Upper lobe of right lung (tissue), 1 donor: ENCODE measurements around the gene COL11A1. TPM values are rescaled to one million over a fixed set of nuclear protein-coding genes. Genes with fewer than 3 reads are reported as not detected.

Source experiments
- ATAC-seq: fragments of 200-7000 bp; cut with Tn5 transposase; one replicate; pipeline ENCODE4 v1.9.1; 2020; ENCODE audit warnings: mild to moderate bottlenecking, moderate library complexity
- DNase-seq: peaks from one replicate; pipeline ENCODE4 v3.0.0-alpha.2; 2020
- H3K27ac ChIP-seq: fragments of 200-600 bp; one replicate; pipeline ENCODE4 v1.8.0; 2022
- H3K27me3 ChIP-seq: fragments of 200-600 bp; one replicate; pipeline ENCODE4 v1.8.0; 2022; ENCODE audit warnings: mild to moderate bottlenecking
- H3K36me3 ChIP-seq: fragments of 200-600 bp; one replicate; pipeline ENCODE4 v1.8.0; 2022
- H3K4me1 ChIP-seq: fragments of 200-600 bp; one replicate; pipeline ENCODE4 v1.8.0; 2022
- H3K4me3 ChIP-seq: fragments of 200-600 bp; one replicate; pipeline ENCODE4 v1.8.0; 2022; ENCODE audit warnings: mild to moderate bottlenecking
- H3K9me3 ChIP-seq: fragments of 200-600 bp; one replicate; pipeline ENCODE4 v1.8.0; 2022
- intact Hi-C: fragments of 100-400 bp; cut with DNase I; formaldehyde crosslinking; loops from one replicate; pipeline ENCODE4 v1.11.0; 2022
- total RNA-seq: library from RNA; stranded (reverse); fragmentation: NEBNext Ultra II Directional; extraction: Animal tissue kit (Norgen Biotek cat#: 25700); gene quantifications from one replicate; pipeline ENCODE4 v1.2.1, GENCODE V29; 2021
- TF ChIP-seq, protein P1 (sequence below): fragments of 200-600 bp; IDR thresholded peaks from one replicate; pipeline ENCODE4 v1.8.0; 2022; ENCODE audit warnings: antibody characterized with exemption
- donor health status: DM: no; HTN: yes; CAD: no; lungs with severe emphysema.

The COL11A1 gene
- total RNA-seq, 1 donor from 2014 or later, result 1.7 TPM

DNA sequence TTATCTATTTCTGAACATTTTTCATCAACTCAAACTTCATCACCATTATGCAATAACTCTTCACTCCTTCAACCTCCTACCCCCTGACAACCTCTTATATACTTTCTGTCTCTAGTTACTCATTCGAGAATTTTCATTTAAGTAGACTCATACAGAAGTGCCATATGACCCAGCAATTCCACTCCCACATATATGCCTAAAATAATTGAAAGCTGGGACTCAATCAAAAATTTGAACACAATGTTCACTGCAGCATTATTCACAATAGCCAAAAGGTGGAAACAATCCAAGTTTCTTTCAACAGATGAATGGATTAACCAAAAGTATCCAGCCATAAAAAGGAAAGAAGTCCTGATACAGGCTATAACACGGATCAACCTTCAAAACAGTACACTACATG lies 24.1 kb downstream of the COL11A1 start:
- H3K4me1 ChIP-seq, result no peaks in the 10 kb centered on the region
- no peaks in the 10 kb centered on the region for H3K9me3 ChIP-seq
- ATAC-seq (no peak), DNase-seq (no peak)
- no peaks in the 10 kb centered on the region for H3K27me3 ChIP-seq
- TF ChIP-seq, protein P1, sequence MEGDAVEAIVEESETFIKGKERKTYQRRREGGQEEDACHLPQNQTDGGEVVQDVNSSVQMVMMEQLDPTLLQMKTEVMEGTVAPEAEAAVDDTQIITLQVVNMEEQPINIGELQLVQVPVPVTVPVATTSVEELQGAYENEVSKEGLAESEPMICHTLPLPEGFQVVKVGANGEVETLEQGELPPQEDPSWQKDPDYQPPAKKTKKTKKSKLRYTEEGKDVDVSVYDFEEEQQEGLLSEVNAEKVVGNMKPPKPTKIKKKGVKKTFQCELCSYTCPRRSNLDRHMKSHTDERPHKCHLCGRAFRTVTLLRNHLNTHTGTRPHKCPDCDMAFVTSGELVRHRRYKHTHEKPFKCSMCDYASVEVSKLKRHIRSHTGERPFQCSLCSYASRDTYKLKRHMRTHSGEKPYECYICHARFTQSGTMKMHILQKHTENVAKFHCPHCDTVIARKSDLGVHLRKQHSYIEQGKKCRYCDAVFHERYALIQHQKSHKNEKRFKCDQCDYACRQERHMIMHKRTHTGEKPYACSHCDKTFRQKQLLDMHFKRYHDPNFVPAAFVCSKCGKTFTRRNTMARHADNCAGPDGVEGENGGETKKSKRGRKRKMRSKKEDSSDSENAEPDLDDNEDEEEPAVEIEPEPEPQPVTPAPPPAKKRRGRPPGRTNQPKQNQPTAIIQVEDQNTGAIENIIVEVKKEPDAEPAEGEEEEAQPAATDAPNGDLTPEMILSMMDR, result no peak
- H3K36me3 ChIP-seq, result no peaks in the 10 kb centered on the region
- H3K27ac ChIP-seq, result no peak overlapping the region
- H3K4me3 ChIP-seq, result no peak overlapping the region
- intact Hi-C loops, result no loop called here

DNA sequence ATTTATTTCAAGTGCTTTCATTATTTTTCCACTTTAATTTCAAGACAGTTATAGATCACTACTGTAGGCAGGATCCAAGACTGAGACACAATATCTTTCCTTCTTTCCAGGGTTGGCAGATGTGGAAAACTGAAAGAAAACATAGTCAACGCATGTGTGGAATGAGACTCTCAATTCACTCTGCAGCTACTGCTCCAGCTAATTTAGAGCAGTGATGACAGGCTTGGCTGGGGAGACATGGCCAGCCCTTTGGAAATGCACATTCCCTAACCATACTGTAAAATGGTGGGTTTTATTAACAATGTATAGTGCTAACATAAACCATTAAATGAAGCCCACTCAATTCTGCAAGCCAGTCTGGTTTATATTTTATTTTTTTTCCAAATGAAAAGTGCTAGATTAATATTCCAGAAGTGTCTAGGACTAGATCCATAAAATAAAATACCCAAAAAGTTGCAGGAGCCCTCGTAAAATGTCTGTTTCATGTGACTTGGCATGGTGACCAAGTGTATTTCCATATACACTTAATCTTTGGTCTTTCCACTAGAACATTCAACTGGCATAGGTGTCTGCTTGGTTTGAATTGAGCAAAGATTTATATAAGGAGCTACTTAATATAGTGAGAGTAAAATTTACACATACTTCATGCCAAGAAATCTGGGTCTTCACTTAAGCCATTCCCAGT lies 32.9 kb downstream of the COL11A1 start:
- no peaks in the 10 kb centered on the region for H3K36me3 ChIP-seq
- H3K4me3 ChIP-seq, result no peak overlapping the region
- intact Hi-C loops, result no loop called here
- DNase-seq (no peak), ATAC-seq (no peak)
- H3K27ac ChIP-seq, result no peak overlapping the region
- TF ChIP-seq, protein P1, result no peak
- no peaks in the 10 kb centered on the region for H3K9me3 ChIP-seq
- no peaks in the 10 kb centered on the region for H3K27me3 ChIP-seq
- no peaks in the 10 kb centered on the region for H3K4me1 ChIP-seq

DNA sequence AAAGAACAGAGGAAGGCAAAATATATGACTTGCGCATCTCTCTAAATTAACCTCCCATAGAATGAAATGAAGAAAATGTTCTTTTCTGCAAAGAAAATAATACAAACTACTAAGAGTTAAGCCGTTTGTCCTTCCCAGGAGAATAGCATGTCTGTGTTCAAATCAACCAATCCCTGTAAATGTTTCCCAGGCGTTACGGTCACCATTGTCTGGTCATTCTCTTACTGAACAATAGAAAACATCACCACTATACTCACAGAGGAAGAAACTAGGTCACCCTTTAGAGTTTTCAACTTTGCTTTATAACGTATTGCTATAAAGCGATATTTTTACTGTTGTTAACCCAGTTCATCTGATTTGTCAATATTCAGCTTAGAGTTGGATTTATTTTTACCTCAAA lies 34.1 kb downstream of the COL11A1 start:
- TF ChIP-seq, protein P1, result no peak
- Histone ChIP-seq H3K27me3 (no peaks in the 10 kb centered on the region), H3K27ac (no peak overlapping the region), H3K36me3 (no peaks in the 10 kb centered on the region), H3K4me3 (no peak overlapping the region), H3K9me3 (no peaks in the 10 kb centered on the region), H3K4me1 (no peaks in the 10 kb centered on the region)
- no peak for ATAC-seq
- intact Hi-C loops, result no loop called here
- DNase-seq, result no peak

DNA sequence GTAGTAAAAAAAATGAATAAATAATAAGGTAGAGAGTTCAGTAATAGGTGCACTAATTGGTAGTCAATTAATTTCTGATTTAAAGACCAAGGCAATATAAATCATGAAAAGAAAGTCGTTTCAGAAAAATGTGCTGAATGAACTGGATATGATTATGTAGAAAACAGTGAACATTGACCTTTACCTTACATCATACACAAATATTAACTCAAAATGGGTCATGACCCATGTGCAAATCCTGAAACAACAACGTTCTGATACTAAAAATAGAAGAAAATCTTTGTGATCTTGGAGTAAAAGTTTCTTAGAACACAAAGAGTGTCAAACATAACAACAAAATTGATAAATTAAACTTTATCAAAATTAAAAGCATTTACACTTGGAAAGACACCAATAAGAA lies 39.1 kb downstream of the COL11A1 start:
- no peak for ATAC-seq
- no peaks in the 10 kb centered on the region for H3K36me3 ChIP-seq
- no peak overlapping the region for H3K4me3 ChIP-seq
- no peak for DNase-seq
- no peaks in the 10 kb centered on the region for H3K27me3 ChIP-seq
- no peaks in the 10 kb centered on the region for H3K9me3 ChIP-seq
- H3K27ac ChIP-seq, result no peak overlapping the region
- H3K4me1 ChIP-seq, result no peaks in the 10 kb centered on the region
- TF ChIP-seq, protein P1, result no peak
- intact Hi-C loops, result no loop called here

DNA sequence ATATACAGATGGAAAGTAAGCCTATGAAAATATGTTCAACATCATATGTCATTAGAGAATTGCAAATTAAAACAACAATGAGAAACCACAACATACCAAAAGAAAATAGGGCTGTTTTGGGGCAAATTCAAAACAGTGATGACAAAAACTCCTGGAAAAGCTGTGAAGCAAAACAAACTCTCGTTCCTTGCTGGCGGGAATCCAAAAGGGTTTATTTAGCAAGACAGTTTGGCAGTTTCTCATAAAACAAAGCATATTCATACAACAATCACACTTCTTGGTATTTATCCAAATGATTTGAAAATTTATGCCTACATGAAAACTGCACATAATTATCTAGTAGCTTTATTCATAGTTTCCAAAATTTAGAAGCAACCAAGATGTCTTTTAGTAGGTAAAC lies 44.4 kb downstream of the COL11A1 start:
- H3K36me3 ChIP-seq, result no peaks in the 10 kb centered on the region
- no peak overlapping the region for H3K4me3 ChIP-seq
- ATAC-seq (no peak), DNase-seq (no peak)
- TF ChIP-seq, protein P1, result no peak
- no peaks in the 10 kb centered on the region for H3K27me3 ChIP-seq
- no peak overlapping the region for H3K27ac ChIP-seq
- no peaks in the 10 kb centered on the region for H3K9me3 ChIP-seq
- intact Hi-C loops, result no loop called here
- no peaks in the 10 kb centered on the region for H3K4me1 ChIP-seq

DNA sequence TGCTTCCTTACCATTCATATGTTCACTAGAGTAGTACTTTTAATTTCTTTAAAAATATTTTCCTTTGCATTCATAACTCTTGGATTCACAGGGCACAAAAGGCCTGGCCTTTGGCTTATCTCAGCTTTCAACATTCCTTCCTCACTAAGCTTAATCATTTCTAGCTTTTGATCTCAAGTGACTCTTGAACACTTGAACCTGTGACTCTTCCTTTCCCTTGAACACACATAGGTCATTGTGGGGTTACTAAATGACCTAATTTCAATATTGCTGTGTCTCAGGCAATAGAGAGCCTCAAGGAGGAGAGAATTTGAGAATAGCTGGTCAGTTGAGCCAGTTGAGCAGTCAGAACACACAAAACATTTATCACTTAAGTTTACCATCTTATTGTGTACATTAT lies 49.9 kb downstream of the COL11A1 start:
- intact Hi-C loops, result no loop called here
- Histone ChIP-seq H3K4me3 (no peak overlapping the region), H3K36me3 (no peaks in the 10 kb centered on the region), H3K9me3 (no peaks in the 10 kb centered on the region), H3K27ac (no peak overlapping the region), H3K4me1 (no peaks in the 10 kb centered on the region), H3K27me3 (no peaks in the 10 kb centered on the region)
- DNase-seq (no peak), ATAC-seq (peak; percentile 90)
- TF ChIP-seq, protein P1, result no peak
